Activated CD8-positive, alpha-beta T cell treated with anti-CD3 and anti-CD28 coated beads, Interleukin-2, amount 10 ng/mL, durations not matched to agents 7 days and 5 days (primary cell): Measurements from ENCODE around the gene TTYH3. TPM values are rescaled to one million over a fixed set of nuclear protein-coding genes. Genes with fewer than 3 reads are reported as not detected.

ENCODE experiments used
- ATAC-seq: fragments of 150-1000 bp; cut with Tn5 transposase; one replicate; pipeline ENCODE4 v1.10.0; 2021; ENCODE audit warnings: moderate library complexity
- CTCF ChIA-PET: fragments of 350-600 bp; sonication (Branson Sonifier 250); formaldehyde crosslinking; loops from one replicate; lab custom pipeline; 2021; ENCODE audit warnings: antibody characterized with exemption; lab: Charles Lee
- POLR2A ChIA-PET: fragments of 350-600 bp; sonication (Branson Sonifier 250); formaldehyde crosslinking; loops from one replicate; lab custom pipeline; 2021; ENCODE audit warnings: antibody characterized with exemption; lab: Charles Lee
- DNase-seq: peaks from one replicate; pipeline ENCODE4 v3.0.0-alpha.2; 2020
- H3K27ac Mint-ChIP-seq: one replicate; pipeline ENCODE4 v1.8.0; 2021; ENCODE audit warnings: mild to moderate bottlenecking, mixed read lengths
- H3K27me3 Mint-ChIP-seq: one replicate; pipeline ENCODE4 v1.8.0; 2021; ENCODE audit warnings: low read depth, mixed read lengths
- H3K36me3 Mint-ChIP-seq: one replicate; pipeline ENCODE4 v1.8.0; 2021; ENCODE audit warnings: low read depth, mixed read lengths
- H3K4me1 Mint-ChIP-seq: one replicate; pipeline ENCODE4 v1.8.0; 2021; ENCODE audit warnings: low read depth, mixed read lengths
- H3K4me3 Mint-ChIP-seq: one replicate; pipeline ENCODE4 v1.8.0; 2021; ENCODE audit warnings: mild to moderate bottlenecking, mixed read lengths
- H3K9me3 Mint-ChIP-seq: one replicate; pipeline ENCODE4 v1.8.0; 2022; ENCODE audit warnings: mixed read lengths; ENCODE audit not compliant: insufficient read depth
- total RNA-seq, 2 experiments: library from RNA; stranded (reverse); gene quantifications; one replicate each; pipeline ENCODE4 v1.2.3, GENCODE V29; 2021

TTYH3 gene
- total RNA-seq, 2 experiments from 2014 or later: 37.0 to 37.7 TPM

DNA sequence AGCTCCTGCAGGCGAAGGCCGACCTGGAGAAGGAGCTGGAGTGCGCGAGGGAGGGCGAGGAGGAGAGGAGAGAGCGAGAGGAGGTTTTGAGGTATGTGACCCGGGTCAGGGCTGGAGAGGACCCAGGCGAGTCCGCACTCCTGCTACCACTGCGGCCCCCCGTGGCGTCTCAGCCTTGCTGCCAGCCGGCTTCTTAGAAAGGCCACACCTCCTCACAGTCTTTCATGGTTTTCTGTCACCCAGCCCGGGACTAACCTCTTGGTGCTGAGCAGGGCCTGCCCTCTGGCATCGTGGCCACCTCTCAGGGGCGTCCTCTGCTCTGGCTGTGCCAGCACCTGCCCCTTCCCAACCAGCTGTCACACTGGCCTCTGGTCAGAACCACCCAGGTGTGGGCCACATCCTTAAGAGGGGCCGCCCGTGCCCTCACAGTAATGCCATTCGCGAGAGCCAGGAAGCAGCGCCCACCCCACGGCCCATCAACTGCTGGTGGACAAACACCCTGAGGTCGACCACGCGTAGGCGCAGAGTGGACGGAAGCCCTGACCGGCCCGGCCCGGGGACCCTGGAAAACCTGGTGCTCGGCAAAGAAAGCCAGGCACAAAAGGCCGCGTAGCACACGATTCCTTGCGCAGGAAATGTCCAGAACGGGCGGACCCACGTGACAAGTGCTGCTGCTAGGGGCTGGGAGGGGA is 38.6 kb upstream of the TTYH3 start:
- POLR2A ChIA-PET: no interaction called here
- H3K4me3 Mint-ChIP-seq: no peak overlapping the region
- H3K36me3 Mint-ChIP-seq: peaks cover 8% of the 10 kb centered on the region
- DNase-seq (no peak), ATAC-seq (no peak)
- no peaks in the 10 kb centered on the region for H3K27me3 Mint-ChIP-seq
- no peak overlapping the region for H3K27ac Mint-ChIP-seq
- CTCF ChIA-PET: no interaction called here
- no peaks in the 10 kb centered on the region for H3K9me3 Mint-ChIP-seq
- no peaks in the 10 kb centered on the region for H3K4me1 Mint-ChIP-seq

DNA sequence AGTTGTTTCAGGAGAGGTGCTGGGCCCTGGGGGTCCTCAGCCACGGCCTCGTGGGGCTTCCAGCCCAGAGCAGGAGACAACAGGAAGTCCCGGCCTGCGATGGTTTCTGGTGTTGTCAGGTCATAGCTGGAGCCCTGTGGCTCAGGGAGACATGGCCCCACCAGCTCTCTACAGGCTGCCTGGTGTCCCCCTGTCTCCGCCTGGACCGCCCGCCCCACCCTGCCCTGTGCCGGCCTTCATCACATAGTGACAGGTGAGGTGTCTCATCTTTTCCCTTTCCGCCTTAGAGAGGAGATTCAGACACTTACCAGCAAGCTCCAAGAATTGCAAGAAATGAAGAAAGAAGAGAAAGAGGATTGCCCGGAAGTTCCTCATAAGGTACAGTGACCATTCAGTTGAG is 37.2 kb upstream of the TTYH3 start:
- DNase-seq (no peak), ATAC-seq (no peak)
- POLR2A ChIA-PET: no interaction called here
- Mint-ChIP-seq H3K4me3 (no peak overlapping the region), H3K27me3 (no peaks in the 10 kb centered on the region), H3K9me3 (no peaks in the 10 kb centered on the region), H3K27ac (no peak overlapping the region), H3K36me3 (peaks cover 12% of the 10 kb centered on the region), H3K4me1 (no peaks in the 10 kb centered on the region)
- CTCF ChIA-PET: interaction anchor here (0.9 kb wide), 1 partner anchor 15 kb away, joined by 3 read pairs; no protein-coding TSS in a partner anchor

DNA sequence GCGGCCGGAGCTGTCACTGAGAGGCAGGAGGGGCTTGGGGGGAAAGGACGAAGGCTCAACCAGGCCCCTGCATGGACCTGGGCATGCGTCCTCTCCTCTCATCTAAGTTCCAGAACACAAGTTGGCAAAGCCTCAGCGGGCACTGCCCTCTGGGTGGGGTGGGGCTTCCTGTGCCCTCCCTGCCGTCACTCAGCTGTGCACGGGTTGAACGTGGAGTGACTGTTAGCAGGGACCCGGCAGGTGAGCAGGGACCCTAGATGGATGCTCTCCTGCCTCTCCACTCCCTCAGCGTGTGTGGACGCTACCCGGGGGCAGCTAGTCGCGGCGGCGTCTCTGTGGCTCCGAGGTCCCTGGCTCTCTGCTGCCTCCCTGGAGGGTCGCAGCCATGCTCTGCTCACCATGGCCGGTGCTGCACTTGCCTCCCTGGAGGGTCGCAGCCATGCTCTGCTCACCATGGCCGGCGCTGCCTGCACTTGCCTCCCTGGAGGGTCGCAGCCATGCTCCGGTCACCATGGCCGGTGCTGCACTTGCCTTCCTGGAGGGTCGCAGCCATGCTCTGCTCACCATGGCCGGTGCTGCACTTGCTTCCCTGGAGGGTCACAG is 36.4 kb upstream of the TTYH3 start:
- no peak overlapping the region for H3K4me3 Mint-ChIP-seq
- ChIA-PET CTCF (no interaction called here), POLR2A (no interaction called here)
- H3K4me1 Mint-ChIP-seq: no peaks in the 10 kb centered on the region
- H3K27ac Mint-ChIP-seq: no peak overlapping the region
- no peak for ATAC-seq
- no peak for DNase-seq
- H3K27me3 Mint-ChIP-seq: no peaks in the 10 kb centered on the region
- H3K36me3 Mint-ChIP-seq: peaks cover 10% of the 10 kb centered on the region
- H3K9me3 Mint-ChIP-seq: no peaks in the 10 kb centered on the region

DNA sequence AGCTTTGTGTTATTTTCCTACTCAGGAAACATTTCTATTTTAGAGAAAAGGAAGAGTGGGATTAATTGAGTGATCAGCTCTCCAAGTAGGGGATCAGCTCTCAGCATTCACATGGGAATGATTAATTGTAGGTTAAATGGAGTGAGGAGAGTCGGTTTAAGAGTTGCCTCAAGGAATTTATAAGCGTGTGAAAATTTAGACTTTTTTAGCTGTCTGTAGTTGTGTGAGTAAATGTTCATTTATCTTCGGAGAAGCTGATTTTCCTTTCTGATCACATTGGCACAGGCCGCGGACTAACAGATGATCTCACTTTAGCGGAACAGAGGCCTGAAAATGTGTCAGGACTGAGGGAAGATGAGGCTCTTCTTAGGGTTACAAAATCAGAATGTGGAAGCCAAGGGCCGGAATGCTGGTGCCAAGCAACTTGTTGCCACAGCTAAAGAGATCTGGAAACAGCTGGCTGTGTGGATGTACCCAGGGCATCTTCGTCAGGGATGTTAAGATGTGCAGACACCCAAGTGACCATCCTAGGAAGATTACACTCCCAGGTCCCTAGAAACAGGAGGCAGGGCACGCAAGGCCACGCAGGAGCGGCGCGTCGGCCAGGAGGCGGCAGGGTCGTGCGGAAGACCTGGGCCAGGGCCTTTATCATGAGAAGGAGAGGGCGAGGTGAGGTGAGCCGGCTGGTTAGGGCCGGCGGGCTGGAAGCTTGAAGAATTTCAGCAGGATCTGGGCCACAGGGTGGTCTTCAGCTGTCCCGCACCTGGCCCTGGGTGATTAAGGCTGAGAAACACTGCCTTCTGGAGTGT is 35.1 kb upstream of the TTYH3 start:
- Mint-ChIP-seq H3K9me3 (no peaks in the 10 kb centered on the region), H3K36me3 (peaks cover 9% of the 10 kb centered on the region), H3K4me3 (no peak overlapping the region), H3K4me1 (no peaks in the 10 kb centered on the region), H3K27ac (no peak overlapping the region), H3K27me3 (no peaks in the 10 kb centered on the region)
- POLR2A ChIA-PET: no interaction called here
- CTCF ChIA-PET: interaction anchor here (1.0 kb wide), 1 partner anchor 12 kb away, joined by 5 read pairs; no protein-coding TSS in a partner anchor
- no peak for ATAC-seq
- DNase-seq: no peak

DNA sequence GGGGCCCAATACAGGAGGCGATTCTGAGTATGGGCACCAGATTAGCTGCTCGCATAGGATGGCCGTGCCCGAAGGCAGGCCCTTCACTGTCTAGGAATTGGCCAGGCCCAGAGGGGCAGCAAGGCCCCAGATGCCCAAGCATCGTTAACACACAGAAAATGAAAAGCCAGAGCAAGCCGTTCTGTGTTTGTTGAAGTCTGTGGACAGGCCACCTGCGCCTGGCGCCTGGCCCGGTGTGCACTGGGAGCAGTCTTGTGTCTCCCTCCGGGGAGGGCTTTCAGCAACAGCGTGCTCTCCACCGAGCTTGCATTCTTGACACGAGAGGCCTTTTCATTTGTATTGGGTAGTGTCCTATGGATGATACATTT is 34.5 kb upstream of the TTYH3 start:
- Mint-ChIP-seq H3K27me3 (no peaks in the 10 kb centered on the region), H3K4me3 (no peak overlapping the region), H3K36me3 (peaks cover 9% of the 10 kb centered on the region), H3K27ac (no peak overlapping the region), H3K4me1 (no peaks in the 10 kb centered on the region), H3K9me3 (no peaks in the 10 kb centered on the region)
- no peak for DNase-seq
- ATAC-seq: no peak
- ChIA-PET POLR2A (no interaction called here), CTCF (no interaction called here)

DNA sequence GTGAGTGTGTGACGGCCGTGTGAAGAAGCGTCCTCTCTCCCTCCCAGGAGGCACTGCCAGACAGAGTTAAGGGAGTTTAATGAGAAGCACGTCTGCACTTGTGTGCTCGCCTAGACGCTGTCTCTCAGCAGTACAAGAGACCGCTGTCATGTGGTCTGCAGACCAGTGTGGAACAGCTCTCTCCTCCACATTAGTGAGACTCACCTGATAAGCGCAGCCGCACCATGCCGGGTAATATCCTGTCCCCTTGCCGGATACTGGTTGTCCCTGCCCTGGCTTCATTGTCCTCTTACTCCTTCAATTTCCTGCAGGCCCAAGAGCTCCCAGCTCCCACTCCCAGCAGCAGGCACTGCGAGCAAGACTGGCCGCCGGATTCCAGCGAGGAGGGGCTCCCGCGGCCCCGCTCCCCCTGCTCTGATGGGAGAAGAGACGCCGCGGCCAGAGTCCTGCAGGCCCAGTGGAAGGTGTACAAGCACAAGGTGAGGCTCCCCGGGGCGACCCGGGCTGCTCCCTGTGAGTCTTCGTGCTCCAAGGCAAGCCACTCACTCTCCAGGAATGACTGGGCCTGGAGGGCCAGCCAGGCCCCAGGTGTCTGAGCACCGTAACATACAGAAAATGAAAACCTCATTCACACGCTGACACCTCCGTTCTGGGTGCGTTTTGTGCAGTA is 33.5 kb upstream of the TTYH3 start:
- ChIA-PET CTCF (no interaction called here), POLR2A (no interaction called here)
- H3K27ac Mint-ChIP-seq: no peak overlapping the region
- no peaks in the 10 kb centered on the region for H3K9me3 Mint-ChIP-seq
- no peak overlapping the region for H3K4me3 Mint-ChIP-seq
- no peaks in the 10 kb centered on the region for H3K4me1 Mint-ChIP-seq
- no peaks in the 10 kb centered on the region for H3K27me3 Mint-ChIP-seq
- peaks cover 6% of the 10 kb centered on the region for H3K36me3 Mint-ChIP-seq
- no peak for ATAC-seq
- DNase-seq: no peak

DNA sequence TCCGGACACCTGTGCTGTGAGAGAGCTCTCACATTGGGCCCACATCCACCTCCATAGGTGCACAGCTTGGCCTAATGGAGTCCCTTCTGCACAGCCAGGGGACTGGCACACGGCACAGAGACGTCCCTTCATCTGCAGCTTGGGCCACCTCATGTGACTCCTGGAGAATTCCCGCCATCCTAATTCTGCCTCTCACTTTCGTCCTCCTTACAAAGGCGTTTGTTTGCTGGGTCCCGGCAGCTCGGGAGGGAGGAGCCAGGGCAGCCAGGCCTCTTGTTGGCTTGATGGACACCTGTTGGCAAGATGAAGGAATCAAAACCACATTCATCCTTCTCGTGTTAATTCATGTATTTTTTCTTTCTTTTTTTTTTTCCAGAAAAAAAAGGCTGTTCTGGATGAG is 30.7 kb upstream of the TTYH3 start:
- H3K4me1 Mint-ChIP-seq: no peaks in the 10 kb centered on the region
- H3K27ac Mint-ChIP-seq: no peak overlapping the region
- ATAC-seq (no peak), DNase-seq (no peak)
- H3K4me3 Mint-ChIP-seq: no peak overlapping the region
- peaks cover 6% of the 10 kb centered on the region for H3K36me3 Mint-ChIP-seq
- POLR2A ChIA-PET: no interaction called here
- no peaks in the 10 kb centered on the region for H3K27me3 Mint-ChIP-seq
- CTCF ChIA-PET: no interaction called here
- H3K9me3 Mint-ChIP-seq: no peaks in the 10 kb centered on the region

DNA sequence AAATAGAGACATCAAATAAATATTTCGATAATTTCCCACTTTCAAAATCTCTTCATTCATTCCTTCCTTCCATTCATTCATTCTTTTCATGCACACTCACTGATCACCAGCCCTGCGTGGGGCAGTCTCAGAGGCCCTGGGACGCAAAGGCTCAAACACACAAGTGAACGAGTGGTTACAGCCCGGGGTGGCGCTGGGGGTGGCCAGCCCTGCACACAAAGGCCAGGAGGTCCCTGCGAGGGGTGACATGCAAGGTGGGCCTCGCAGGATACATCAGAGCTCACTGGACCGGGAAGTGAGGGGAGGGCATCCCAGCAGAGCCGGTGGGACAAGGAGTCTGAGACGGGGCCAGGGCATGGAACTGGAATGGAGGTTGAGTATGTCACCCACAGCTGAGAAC is 29.9 kb upstream of the TTYH3 start:
- POLR2A ChIA-PET: interaction anchor here (0.5 to 0.7 kb wide), 2 partner anchors 10 to 247 kb away, joined by 3 read pairs; no protein-coding TSS in a partner anchor
- CTCF ChIA-PET: interaction anchor here (0.9 kb wide), 1 partner anchor 108 kb away, joined by 3 read pairs; no protein-coding TSS in a partner anchor
- H3K27me3 Mint-ChIP-seq: no peaks in the 10 kb centered on the region
- H3K9me3 Mint-ChIP-seq: no peaks in the 10 kb centered on the region
- H3K36me3 Mint-ChIP-seq: peaks cover 6% of the 10 kb centered on the region
- H3K27ac Mint-ChIP-seq: no peak overlapping the region
- ATAC-seq: no peak
- no peak for DNase-seq
- no peak overlapping the region for H3K4me3 Mint-ChIP-seq
- H3K4me1 Mint-ChIP-seq: no peaks in the 10 kb centered on the region

DNA sequence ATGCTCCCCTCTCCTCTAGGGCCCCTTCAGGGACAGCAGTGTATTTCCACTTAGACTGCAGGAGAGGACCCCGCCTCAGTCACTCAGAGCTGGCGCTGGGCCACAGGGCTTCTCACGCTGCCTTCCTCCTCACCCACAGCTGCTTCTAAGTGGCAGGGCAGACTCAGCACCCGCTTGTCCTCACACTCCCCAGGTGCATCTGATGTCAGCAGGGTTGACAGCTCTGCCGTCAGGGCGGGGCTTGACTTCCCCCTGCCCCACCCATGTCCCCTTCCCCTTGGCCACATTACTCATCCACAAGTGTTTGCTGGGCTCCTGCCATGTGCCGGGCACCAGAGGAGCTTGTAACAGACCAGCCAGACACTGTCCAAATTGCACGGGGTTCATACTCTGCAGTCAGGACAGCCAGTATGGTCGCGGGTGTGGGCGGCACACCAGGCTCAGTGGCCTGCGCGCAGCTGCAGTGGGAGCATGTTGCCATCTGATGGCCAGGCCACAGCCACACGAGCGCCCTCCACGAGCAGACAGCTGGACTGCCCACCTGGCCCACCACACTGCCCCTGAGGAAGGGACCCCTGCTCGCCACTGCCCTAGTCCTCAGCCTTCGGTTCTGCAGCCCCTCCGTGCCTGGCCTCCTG is 29.3 kb upstream of the TTYH3 start:
- Mint-ChIP-seq H3K4me1 (peaks cover under 1% of the 10 kb centered on the region), H3K4me3 (no peak overlapping the region), H3K27me3 (no peaks in the 10 kb centered on the region), H3K9me3 (no peaks in the 10 kb centered on the region), H3K27ac (no peak overlapping the region), H3K36me3 (peaks cover 6% of the 10 kb centered on the region)
- ChIA-PET POLR2A (interaction anchor here (0.5 to 0.7 kb wide), 2 partner anchors 9 to 247 kb away, joined by 3 read pairs; no protein-coding TSS in a partner anchor), CTCF (interaction anchor here (0.9 kb wide), 1 partner anchor 107 kb away, joined by 3 read pairs; no protein-coding TSS in a partner anchor)
- ATAC-seq (no peak), DNase-seq (no peak)

DNA sequence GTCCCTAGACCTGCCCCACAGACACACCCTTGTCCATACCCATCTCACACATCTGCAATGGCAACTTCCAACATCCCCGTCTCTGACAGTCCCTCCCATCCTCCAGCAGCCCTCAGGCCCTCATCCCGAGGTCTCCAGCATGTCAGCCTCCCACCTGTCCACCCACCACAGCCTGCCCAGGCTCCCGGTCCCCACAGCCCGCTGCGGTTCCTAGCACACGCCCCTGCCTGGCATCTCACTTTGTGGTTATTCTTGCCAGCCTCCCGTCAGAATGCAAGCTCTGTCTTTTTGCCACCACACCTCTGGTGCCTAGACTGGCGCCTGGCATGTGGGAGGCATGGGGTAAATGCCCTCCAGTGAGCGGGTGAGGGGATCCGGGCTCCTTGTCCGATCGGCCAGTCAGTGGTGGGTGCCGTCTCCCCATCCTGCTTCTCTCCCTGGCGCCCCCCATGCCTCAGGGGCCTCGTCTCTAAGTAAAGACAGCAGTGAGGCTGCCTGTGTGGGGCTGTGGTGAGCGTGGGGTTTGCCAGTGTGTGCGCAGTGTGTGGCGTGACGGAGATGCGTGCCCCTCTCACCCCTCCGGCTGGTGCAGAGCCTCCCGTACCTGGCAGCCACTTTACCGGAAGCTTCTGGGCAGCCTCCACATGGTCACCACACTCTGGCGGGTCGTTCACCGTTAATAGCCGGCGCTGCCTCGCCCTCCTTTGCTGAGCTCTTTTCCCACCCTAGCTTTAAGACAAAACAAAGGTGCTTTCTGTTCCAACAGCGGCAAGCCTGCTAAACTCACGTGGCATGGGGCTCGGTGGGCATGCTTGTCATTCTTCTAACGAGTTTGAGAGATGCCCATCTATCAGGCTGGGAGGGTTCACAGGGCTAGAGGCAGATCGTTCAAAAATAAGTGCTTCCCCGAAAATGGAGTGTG is 28.5 kb upstream of the TTYH3 start:
- H3K27ac Mint-ChIP-seq: no peak overlapping the region

More for the DNA sequence above, 28.5 kb upstream of the TTYH3 start:
- DNase-seq (no peak), ATAC-seq (no peak)
- Mint-ChIP-seq H3K9me3 (no peaks in the 10 kb centered on the region), H3K4me3 (no peak overlapping the region), H3K27me3 (peaks cover 3% of the 10 kb centered on the region), H3K4me1 (peaks cover 5% of the 10 kb centered on the region), H3K36me3 (peaks cover 6% of the 10 kb centered on the region)
- POLR2A ChIA-PET: no interaction called here
- CTCF ChIA-PET: interaction anchor here (0.9 kb wide), 1 partner anchor 107 kb away, joined by 3 read pairs; no protein-coding TSS in a partner anchor
